B cell (primary cell): Measurements from ENCODE around the gene ZNF160. TPM values are rescaled to one million over a fixed set of nuclear protein-coding genes. Genes with fewer than 3 reads are reported as not detected.

Experiments used
- ATAC-seq: fragments of 200-7000 bp; cut with Tn5 transposase; one replicate; pipeline ENCODE4 v1.10.0; 2021; ENCODE audit warnings: low read depth, mild to moderate bottlenecking, moderate number of reproducible peaks, moderate library complexity
- CTCF ChIA-PET: fragments of 350-600 bp; sonication (Branson Sonifier 250); formaldehyde crosslinking; loops from one replicate; lab custom pipeline; 2021; ENCODE audit warnings: antibody characterized with exemption, inconsistent platforms; lab: Charles Lee
- POLR2A ChIA-PET: fragments of 350-600 bp; sonication (Branson Sonifier 250); formaldehyde crosslinking; loops from one replicate; lab custom pipeline; 2021; ENCODE audit warnings: antibody characterized with exemption; lab: Charles Lee
- DNase-seq: peaks from one replicate; pipeline ENCODE4 v3.0.0; 2013
- H2AFZ ChIP-seq: 2 replicates; pipeline ENCODE4 v1.6.1; 2012; ENCODE audit warnings: mild to moderate bottlenecking, low read depth, low read length; ENCODE audit not compliant: insufficient read depth, poor library complexity, severe bottlenecking
- H3K27ac ChIP-seq, 2 donors: 1 replicate in 1 of 2; 2 replicates in 1 of 2; pipeline ENCODE4 v1.5.1; 2012 to 2013; ENCODE audit warnings: low read length in 2 of 2, mild to moderate bottlenecking in 2 of 2, moderate library complexity in 1 of 2
- H3K27me3 ChIP-seq, 4 experiments: fragments of 200-600 bp in 1 of 4; sonication (generic) in 1 of 4; replicated peaks in 1 of 4; 1 replicate in 2 of 4; 2 replicates in 2 of 4; pipeline versions ENCODE4 v1.6.1 to v1.7.0; 2013 to 2016; ENCODE audit warnings: low read length in 3 of 4, mild to moderate bottlenecking in 2 of 4, mixed read lengths in 1 of 4, moderate library complexity in 1 of 4; ENCODE audit not compliant: insufficient read depth in 4 of 4, control insufficient read depth in 3 of 4; ENCODE audit errors: control extremely low read depth in 1 of 4
- H3K36me3 ChIP-seq, 2 experiments: replicated peaks in 1 of 2; 1 replicate in 1 of 2; 2 replicates in 1 of 2; pipeline versions ENCODE4 v1.6.1 to v1.7.1; 2013; ENCODE audit warnings: low read length in 1 of 2; ENCODE audit not compliant: insufficient read depth in 2 of 2, control insufficient read depth in 1 of 2; ENCODE audit errors: control extremely low read depth in 1 of 2, extremely low read depth in 1 of 2
- H3K4me1 ChIP-seq, 2 donors: fragments of 200-600 bp in 1 of 2; sonication (generic) in 1 of 2; 1 replicate in 1 of 2; 2 replicates in 1 of 2; pipeline versions ENCODE4 v1.5.1 to v1.6.1; 2013 to 2017; ENCODE audit warnings: low read length in 2 of 2; ENCODE audit not compliant: control insufficient read depth in 2 of 2, insufficient read depth in 2 of 2
- H3K4me2 ChIP-seq: replicated peaks from 2 replicates; pipeline ENCODE3; 2012; ENCODE audit warnings: mild to moderate bottlenecking, low read depth, low read length; ENCODE audit not compliant: poor library complexity, severe bottlenecking
- H3K4me3 ChIP-seq, 5 experiments: fragments of 200-600 bp in 1 of 5; sonication (generic) in 1 of 5; 1 replicate in 3 of 5; 2 replicates in 2 of 5; pipeline versions ENCODE4 v1.5.1 to v1.7.0; 2011 to 2016; ENCODE audit warnings: low read length in 4 of 5, mild to moderate bottlenecking in 4 of 5, low read depth in 2 of 5, control low read depth in 1 of 5, moderate library complexity in 1 of 5; ENCODE audit not compliant: insufficient read depth in 1 of 5; ENCODE audit errors: control extremely low read depth in 1 of 5, extremely low read depth in 1 of 5
- H3K79me2 ChIP-seq: fragments of 200-600 bp; sonication (generic); one replicate; pipeline ENCODE4 v1.6.0; 2016; ENCODE audit warnings: low read length; ENCODE audit not compliant: control insufficient read depth, insufficient read depth
- H3K9ac ChIP-seq: fragments of 200-600 bp; sonication (generic); 2 replicates; pipeline ENCODE4 v1.6.1; 2017; ENCODE audit warnings: mild to moderate bottlenecking, low read length, moderate library complexity
- H3K9me3 ChIP-seq, 3 donors: one replicate each; pipeline versions ENCODE4 v1.6.1 to v1.7.1; 2013; ENCODE audit warnings: low read length in 2 of 3; ENCODE audit not compliant: control insufficient read depth in 2 of 3, insufficient read depth in 1 of 3; ENCODE audit errors: control extremely low read depth in 1 of 3
- H4K20me1 ChIP-seq: 2 replicates; pipeline ENCODE4 v1.6.0; 2012; ENCODE audit warnings: mild to moderate bottlenecking, low read length; ENCODE audit not compliant: insufficient read depth, control insufficient read depth, poor library complexity, severe bottlenecking
- H3K27ac Mint-ChIP-seq: one replicate; pipeline ENCODE4 v1.8.0; 2021; ENCODE audit warnings: mixed read lengths
- H3K27me3 Mint-ChIP-seq: one replicate; pipeline ENCODE4 v1.8.0; 2021; ENCODE audit warnings: mixed read lengths
- H3K4me1 Mint-ChIP-seq: one replicate; pipeline ENCODE4 v1.8.0; 2021; ENCODE audit warnings: mixed read lengths
- H3K4me3 Mint-ChIP-seq: one replicate; pipeline ENCODE4 v1.8.0; 2021; ENCODE audit warnings: mixed read lengths
- H3K9me3 Mint-ChIP-seq: one replicate; pipeline ENCODE4 v1.8.0; 2022; ENCODE audit warnings: mixed read lengths; ENCODE audit not compliant: insufficient read depth
- CTCF ChIP-seq: fragments of 200-600 bp; IDR thresholded peaks from one replicate; pipeline ENCODE4 v1.8.0; 2022; ENCODE audit warnings: antibody characterized with exemption, mild to moderate bottlenecking
- EZH2 ChIP-seq: IDR thresholded peaks from 2 replicates; pipeline ENCODE4 v1.6.1; 2012; ENCODE audit warnings: borderline replicate concordance, low read depth, mild to moderate bottlenecking, moderate library complexity, low read length; ENCODE audit not compliant: insufficient read depth, poor library complexity, severe bottlenecking
- WGBS: methylation state at CpG from one replicate; pipeline ENCODE4 v1.1.5; 2013; ENCODE audit warnings: missing lambda C conversion rate; ENCODE audit not compliant: insufficient coverage; 5-methylcytosine and 5-hydroxymethylcytosine counted together
- intact Hi-C: fragments of 100-400 bp; cut with micrococcal nuclease; formaldehyde crosslinking; loops from one replicate; pipeline ENCODE4 v1.10.0; 2022
- polyA plus RNA-seq: library from polyadenylated mRNA; depleted of rRNA; stranded (reverse); fragments of >200 nt; gene quantifications from 2 replicates; pipeline ENCODE4 v1.2.3, GENCODE V29; 2012
- total RNA-seq, 2 donors: library from RNA; stranded (reverse); fragments of 120-200 nt in 1 of 2; gene quantifications; 1 replicate in 1 of 2; 2 replicates in 1 of 2; pipeline versions ENCODE4 v1.2.3 to v1.2.4, GENCODE V29; 2013 to 2022

Gene ZNF160
- total and polyA plus RNA-seq, 2 donors (not counting 1 experiment from before 2014, with no cell fraction given) = 49.9 to 87.8 TPM

GRCh38 chr19:53082929-53083328 is 20.3 kb downstream of the ZNF160 start:
- no peak overlapping the region for H3K27ac ChIP-seq
- H3K9me3 ChIP-seq = peaks cover 1 to 20% (median 11%) of the 10 kb centered on the region in 3 donors
- ChIA-PET POLR2A (no interaction called here), CTCF (no interaction called here)
- no peak for ATAC-seq
- H3K36me3 ChIP-seq = peaks cover 3 to 34% of the 10 kb centered on the region in 2 experiments
- no peaks in the 10 kb centered on the region for H4K20me1 ChIP-seq
- no peaks in the 10 kb centered on the region for H3K4me1 ChIP-seq
- no peak overlapping the region for H3K27ac Mint-ChIP-seq
- no peaks in the 10 kb centered on the region for H3K27me3 ChIP-seq
- no peak overlapping the region for H3K4me2 ChIP-seq
- no peak overlapping the region for H3K9ac ChIP-seq
- no peaks in the 10 kb centered on the region for H3K4me1 Mint-ChIP-seq
- WGBS = 100% methylated on average over 2 of the region's 3 CpGs
- H3K79me2 ChIP-seq = peaks cover 14% of the 10 kb centered on the region
- no peak overlapping the region for H3K4me3 ChIP-seq
- H3K27me3 Mint-ChIP-seq = no peaks in the 10 kb centered on the region
- H2AFZ ChIP-seq = no peak overlapping the region
- intact Hi-C loops = no loop called here
- peaks cover 2% of the 10 kb centered on the region for H3K9me3 Mint-ChIP-seq
- no peak for DNase-seq
- H3K4me3 Mint-ChIP-seq = no peak overlapping the region
- TF ChIP-seq EZH2 = no peak
- TF ChIP-seq CTCF = no peak

DNA sequence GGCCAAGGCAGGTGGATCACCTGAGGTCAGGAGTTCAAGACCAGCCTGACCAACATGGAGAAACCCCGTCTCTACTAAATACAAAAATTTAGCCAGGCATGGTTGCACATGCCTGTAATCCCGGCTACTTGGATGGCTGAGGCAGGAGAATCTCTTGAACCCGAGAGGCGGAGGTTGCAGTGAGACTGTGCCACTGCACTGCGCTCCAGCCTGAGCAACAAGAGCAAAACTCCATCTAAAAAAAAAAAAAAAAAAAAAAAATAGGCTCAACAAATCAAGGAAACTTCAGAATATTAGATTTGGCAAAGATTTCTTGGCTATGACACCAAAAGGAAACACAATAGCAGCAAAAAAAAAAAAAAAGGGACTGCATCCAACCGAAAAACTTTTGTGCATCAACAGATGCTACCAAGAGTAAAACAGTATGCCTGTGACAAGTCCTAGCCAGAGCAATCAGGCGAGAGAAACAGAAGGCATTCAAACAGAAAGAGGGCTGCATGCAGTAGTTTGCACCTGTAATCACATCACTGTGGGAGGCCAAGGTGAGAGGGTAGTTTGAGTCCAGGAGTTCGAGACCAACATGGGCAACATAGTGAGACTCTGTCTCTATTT is 23.8 kb downstream of the ZNF160 start:
- peaks cover 3% of the 10 kb centered on the region for H3K4me1 Mint-ChIP-seq
- Histone ChIP-seq H3K27ac (no peak overlapping the region), H4K20me1 (no peaks in the 10 kb centered on the region), H3K9me3 (peaks cover 1 to 48% (median 19%) of the 10 kb centered on the region in 3 donors), H3K27me3 (no peaks in the 10 kb centered on the region), H2AFZ (no peak overlapping the region), H3K4me3 (no peak overlapping the region), H3K36me3 (peaks cover 9 to 36% of the 10 kb centered on the region in 2 experiments), H3K79me2 (peaks cover 41% of the 10 kb centered on the region), H3K9ac (no peak overlapping the region), H3K4me1 (no peaks in the 10 kb centered on the region), H3K4me2 (no peak overlapping the region)
- H3K9me3 Mint-ChIP-seq = peaks cover 8% of the 10 kb centered on the region
- H3K27me3 Mint-ChIP-seq = no peaks in the 10 kb centered on the region
- ChIA-PET CTCF (no interaction called here), POLR2A (no interaction called here)
- no peak for DNase-seq
- 85% methylated on average over 2 of the region's 8 CpGs for WGBS
- intact Hi-C loops = no loop called here
- TF ChIP-seq EZH2 = no peak
- no peak for TF ChIP-seq CTCF
- H3K27ac Mint-ChIP-seq = no peak overlapping the region
- H3K4me3 Mint-ChIP-seq = no peak overlapping the region
- ATAC-seq = no peak
